HS-5 (cell line): Measurements from ENCODE around the gene PHB1.
"Not testable (repeated sequence)": the region's sequence is repeated elsewhere in the genome, so short reads cannot be mapped to it uniquely, and the experiment has no call there.

Experiments used
- DNase-seq: peaks from one replicate; pipeline ENCODE4 v3.0.0-alpha.2; 2012; ENCODE audit warnings: low read depth

The PHB1 gene

DNA sequence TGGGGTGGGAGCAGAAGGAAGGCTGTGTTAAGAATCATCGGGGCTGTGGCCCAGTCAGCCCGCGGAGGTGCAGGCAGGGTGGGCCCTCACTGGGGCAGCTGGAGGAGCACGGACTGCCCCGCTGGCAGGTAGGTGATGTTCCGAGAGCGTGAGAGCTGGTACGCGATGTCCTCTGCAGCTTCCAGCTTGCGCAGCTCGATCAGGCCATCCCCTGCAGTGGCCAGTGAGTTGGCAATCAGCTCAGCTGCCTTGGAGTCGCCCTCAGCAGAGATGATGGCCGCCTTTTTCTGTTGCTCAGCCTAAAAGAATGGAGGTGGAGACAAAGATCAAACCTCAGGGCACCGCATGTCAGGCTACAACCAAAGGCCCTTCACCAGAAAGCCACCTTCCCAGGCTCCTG lies 9.8 kb downstream of the PHB1 start:
- DNase-seq = no peak

- no peak for DNase-seq
Observed at GRCh38 chr17:49404361-49404760, 10.3 kb downstream of the PHB1 start.

GRCh38 chr17:49403514-49404289 lies 11.0 kb downstream of the PHB1 start:
- DNase-seq = no peak

DNA sequence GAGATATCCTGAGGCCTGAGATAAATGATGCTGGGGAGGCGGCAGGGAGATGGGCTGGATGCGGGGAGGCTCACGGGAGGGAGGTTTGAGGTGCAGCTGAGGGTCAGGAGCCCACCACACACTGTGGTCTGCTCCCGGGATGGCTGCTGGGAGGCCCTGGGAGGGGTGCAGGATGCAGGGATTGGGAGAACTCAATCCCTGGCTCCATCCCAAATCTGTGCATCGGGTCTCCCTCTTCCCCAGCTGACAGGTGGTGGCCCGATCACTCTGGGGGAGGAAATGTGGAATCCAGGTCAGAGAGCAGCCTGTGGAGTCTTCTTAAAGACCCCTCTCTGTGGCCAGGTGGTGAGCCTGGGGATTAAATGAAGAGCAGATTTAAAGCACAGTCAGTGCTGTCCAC lies 12.0 kb downstream of the PHB1 start:
- no peak for DNase-seq

- no peak for DNase-seq
Observed at GRCh38 chr17:49401971-49402611, 12.6 kb downstream of the PHB1 start.

DNA sequence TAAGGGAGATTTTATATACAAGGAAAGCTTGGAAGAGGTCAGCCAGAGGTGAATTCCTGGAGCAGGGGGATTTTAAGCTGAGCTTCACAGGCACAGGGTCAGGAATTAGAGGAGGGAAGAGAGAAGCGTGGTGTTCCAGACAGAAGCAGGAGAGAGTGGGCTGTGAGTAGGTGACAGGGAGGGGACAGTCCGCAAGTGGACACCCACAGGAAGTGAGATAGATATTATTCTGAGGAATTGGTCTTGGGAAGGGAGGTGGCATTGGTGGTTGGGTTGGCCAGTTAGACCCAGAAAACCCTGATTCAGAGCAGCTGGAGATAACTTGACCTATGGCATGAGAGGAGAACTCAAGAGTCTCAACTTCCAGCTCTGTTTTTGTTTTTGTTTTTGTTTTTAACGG lies 14.7 kb downstream of the PHB1 start:
- no peak for DNase-seq

DNA sequence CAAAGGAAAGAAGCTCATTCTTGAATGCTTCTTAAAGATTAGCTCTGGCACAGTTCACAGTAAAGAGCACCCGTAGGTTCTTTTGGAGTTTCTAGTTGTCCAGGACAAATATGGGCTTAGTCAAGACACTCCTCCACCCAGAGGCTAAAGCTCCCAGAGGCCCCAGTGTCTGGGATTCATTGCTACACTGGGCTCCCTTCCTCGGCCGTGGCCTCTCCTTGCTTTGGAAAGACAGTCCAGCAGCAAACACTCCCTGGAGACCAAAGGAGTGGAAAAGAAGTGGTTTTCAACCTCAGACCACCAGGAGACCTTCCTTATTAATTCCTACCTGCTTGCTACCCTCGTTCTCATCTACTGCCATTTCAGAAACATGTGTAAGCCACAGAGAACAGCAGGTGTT lies 17.1 kb downstream of the PHB1 start:
- DNase-seq = no peak

DNA sequence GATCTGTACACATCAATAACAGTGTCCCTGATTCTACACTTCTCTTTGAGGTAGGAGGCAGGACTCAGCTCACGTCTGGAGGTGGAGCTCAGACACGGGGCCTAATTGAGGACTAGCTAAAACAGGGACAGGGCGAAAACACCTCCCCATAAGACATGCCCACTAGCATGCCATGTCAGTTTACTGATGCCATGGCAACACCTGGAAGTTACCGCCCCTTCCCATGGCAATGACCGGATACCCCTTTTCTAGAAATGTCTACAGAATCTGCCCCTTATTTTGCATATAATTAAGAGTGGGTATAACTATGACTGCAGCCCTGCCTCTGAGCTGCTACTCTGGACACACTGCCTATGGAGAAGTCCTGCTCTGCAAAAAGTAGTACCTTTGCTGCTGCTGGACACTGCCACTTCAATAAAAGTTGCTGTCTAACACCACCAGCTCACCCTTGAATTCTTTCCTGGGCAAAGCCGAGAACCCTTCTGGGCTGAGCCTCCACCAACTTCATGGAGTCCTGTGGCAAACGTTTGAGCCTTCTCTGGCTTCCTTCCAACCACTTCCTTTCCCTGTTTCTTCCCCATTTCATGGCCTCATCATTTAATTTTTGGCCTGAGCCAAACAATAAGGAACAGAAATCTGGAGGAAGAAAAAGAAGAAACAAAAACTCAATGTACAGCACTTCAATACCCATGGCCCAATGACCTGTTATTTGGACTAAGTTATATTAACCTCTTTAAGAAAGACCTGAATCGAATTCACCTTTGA lies 21.0 kb downstream of the PHB1 start:
- no peak for DNase-seq

GRCh38 chr17:49390548-49391324 lies 23.9 kb downstream of the PHB1 start:
- DNase-seq = no peak

GRCh38 chr17:49389514-49390347 lies 25.0 kb downstream of the PHB1 start:
- DNase-seq = not testable (repeated sequence)

- DNase-seq = no peak
Observed at GRCh38 chr17:49388692-49389513, 25.8 kb downstream of the PHB1 start.

- no peak for DNase-seq
Observed at GRCh38 chr17:49388290-49388640, 26.4 kb downstream of the PHB1 start.

GRCh38 chr17:49387498-49388289 lies 27.0 kb downstream of the PHB1 start:
- DNase-seq = no peak

DNA sequence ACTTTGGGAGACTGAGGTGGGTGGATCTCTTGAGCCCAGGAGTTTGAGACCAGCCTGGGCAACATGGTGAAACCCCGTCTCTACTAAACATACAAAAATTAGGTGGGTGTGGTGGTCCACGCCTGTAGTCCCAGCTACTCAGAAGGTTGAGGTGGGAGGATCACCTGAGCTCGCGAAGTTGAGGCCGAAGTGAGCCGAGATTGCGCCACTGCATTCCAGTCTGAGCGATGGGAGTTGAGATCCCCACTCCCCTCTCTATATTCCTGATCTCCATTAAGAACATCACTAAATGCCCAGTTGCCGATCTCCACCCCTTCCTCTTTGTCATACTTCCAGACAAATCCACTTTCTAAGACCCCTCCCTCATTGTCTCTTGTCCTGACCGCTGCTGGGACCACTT lies 28.3 kb downstream of the PHB1 start:
- DNase-seq = no peak

- DNase-seq = no peak
Observed at GRCh38 chr17:49384951-49385350, 29.7 kb downstream of the PHB1 start.

DNA sequence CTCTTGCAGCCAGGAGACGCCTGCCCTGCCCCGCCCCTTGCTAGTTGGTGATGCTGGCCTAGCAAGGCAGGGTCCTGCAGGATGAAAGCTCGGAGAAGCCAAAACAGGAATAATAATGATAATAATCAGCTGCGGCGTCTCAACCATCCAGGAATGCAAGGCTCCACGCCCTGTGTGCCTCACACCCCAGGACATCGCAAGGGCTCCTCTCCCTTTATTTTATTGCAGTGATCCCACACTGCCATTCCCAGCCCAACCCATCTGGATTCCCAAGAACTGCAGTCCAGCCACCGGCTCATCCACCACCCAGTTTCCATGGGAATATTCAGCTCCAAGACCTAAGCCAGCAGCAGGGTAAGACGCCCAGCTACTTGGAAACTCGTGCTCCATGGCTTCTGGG lies 31.6 kb downstream of the PHB1 start:
- DNase-seq = no peak

DNA sequence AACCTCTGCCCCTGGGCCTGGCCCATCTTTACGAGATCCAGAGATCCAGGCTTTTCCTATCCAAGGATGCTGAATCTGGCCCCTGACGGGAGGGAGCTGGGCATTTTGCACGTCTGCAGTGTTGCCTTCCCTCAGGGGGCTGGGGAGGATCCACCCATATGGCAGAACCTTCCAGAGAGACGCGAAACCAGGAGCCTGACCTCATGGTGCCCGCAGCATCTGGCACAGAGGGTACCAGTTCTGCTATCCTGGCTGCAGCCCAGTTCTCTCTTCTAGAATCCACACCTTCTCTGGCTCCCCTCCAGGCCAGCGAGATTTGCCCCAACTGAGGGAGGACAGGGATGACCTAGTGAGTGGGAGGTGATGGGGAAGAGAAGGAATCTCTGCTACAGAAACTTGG lies 32.1 kb downstream of the PHB1 start:
- no peak for DNase-seq

- DNase-seq = no peak
Observed at GRCh38 chr17:49381793-49382192, 32.9 kb downstream of the PHB1 start.

- no peak for DNase-seq
Observed at GRCh38 chr17:49381033-49381432, 33.6 kb downstream of the PHB1 start.

DNA sequence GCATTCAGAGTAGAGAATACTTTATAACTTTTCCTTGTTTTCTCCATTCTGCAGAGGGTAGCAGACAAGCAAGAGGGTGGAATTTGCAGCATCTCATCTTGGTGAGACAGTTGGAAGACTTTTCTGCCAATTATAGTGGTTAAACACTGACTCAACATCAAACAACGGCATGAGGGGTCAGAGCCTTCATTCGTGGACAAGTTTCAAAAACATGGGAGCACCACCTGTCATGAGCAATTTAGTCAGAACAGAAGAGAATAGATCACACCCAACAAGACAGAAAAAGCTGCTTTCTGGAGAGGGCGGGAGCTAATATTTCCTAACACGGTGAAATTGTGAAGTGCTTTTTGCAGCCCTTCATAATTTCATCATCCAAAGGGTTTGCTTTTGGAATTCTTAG lies 34.8 kb downstream of the PHB1 start:
- DNase-seq = no peak
